Keratinocyte (primary cell): ENCODE results near the gene CUX1. TPM values are rescaled to one million over a fixed set of nuclear protein-coding genes. Genes with fewer than 3 reads are reported as not detected.

Source experiments
- DNase-seq: peaks from one replicate; pipeline ENCODE4 v3.0.0-alpha.2; 2011; ENCODE audit warnings: low read depth, missing footprints, low spot score
- FAIRE-seq: peaks from 2 replicates; lab custom pipeline; 2011; peaks lifted over from hg19 to GRCh38; lab: Jason Lieb, UNC
- H2AFZ ChIP-seq: 2 replicates; pipeline ENCODE4 v1.6.0; 2012; ENCODE audit warnings: low read length, control low read depth, inconsistent platforms; ENCODE audit not compliant: control insufficient read depth
- H3K27ac ChIP-seq: 2 replicates; pipeline ENCODE4 v1.5.1; 2011; ENCODE audit warnings: low read length; ENCODE audit not compliant: control insufficient read depth, insufficient read depth
- H3K27me3 ChIP-seq: 3 replicates; pipeline ENCODE4 v1.6.0; 2011; ENCODE audit warnings: low read length; ENCODE audit not compliant: control insufficient read depth, insufficient read depth; ENCODE audit errors: extremely low read depth
- H3K36me3 ChIP-seq, 2 experiments: 2 replicates in 1 of 2; 3 replicates in 1 of 2; pipeline ENCODE4 v1.5.1; 2011; ENCODE audit warnings: low read length in 2 of 2, mild to moderate bottlenecking in 1 of 2; ENCODE audit not compliant: control insufficient read depth in 2 of 2, insufficient read depth in 2 of 2; ENCODE audit errors: extremely low read depth in 1 of 2
- H3K4me1 ChIP-seq: 3 replicates; pipeline ENCODE4 v1.5.1; 2011; ENCODE audit warnings: low read length; ENCODE audit not compliant: control insufficient read depth, insufficient read depth; ENCODE audit errors: extremely low read depth
- H3K4me2 ChIP-seq: 3 replicates; pipeline ENCODE4 v1.6.0; 2011; ENCODE audit warnings: low read depth, low read length; ENCODE audit not compliant: control insufficient read depth, insufficient read depth; ENCODE audit errors: extremely low read depth
- H3K4me3 ChIP-seq, 3 experiments: fragments of 200-600 bp in 1 of 3; sonication (generic) in 1 of 3; 2 replicates in 2 of 3; 3 replicates in 1 of 3; pipeline ENCODE4 v1.5.1; 2011 to 2016; ENCODE audit warnings: low read length in 3 of 3, mild to moderate bottlenecking in 3 of 3, control low read depth in 2 of 3, inconsistent platforms in 1 of 3, low read depth in 1 of 3, mixed read lengths in 1 of 3, mixed run types in 1 of 3, moderate library complexity in 1 of 3; ENCODE audit not compliant: control insufficient read depth in 2 of 3, insufficient read depth in 2 of 3; ENCODE audit errors: extremely low read depth in 1 of 3
- H3K79me2 ChIP-seq: 2 replicates; pipeline ENCODE4 v1.6.0; 2012; ENCODE audit warnings: low read length; ENCODE audit not compliant: control insufficient read depth, insufficient read depth
- H3K9ac ChIP-seq: 3 replicates; pipeline ENCODE4 v1.6.0; 2011; ENCODE audit warnings: low read length; ENCODE audit not compliant: control insufficient read depth, insufficient read depth; ENCODE audit errors: extremely low read depth
- H3K9me1 ChIP-seq: 3 replicates; pipeline ENCODE4 v1.6.0; 2011; ENCODE audit warnings: low read length; ENCODE audit not compliant: control insufficient read depth, insufficient read depth; ENCODE audit errors: extremely low read depth
- H3K9me3 ChIP-seq: 2 replicates; pipeline ENCODE4 v1.5.1; 2012; ENCODE audit warnings: low read depth, low read length; ENCODE audit not compliant: control insufficient read depth
- H4K20me1 ChIP-seq: 3 replicates; pipeline ENCODE4 v1.6.0; 2011; ENCODE audit warnings: low read length; ENCODE audit not compliant: control insufficient read depth, insufficient read depth; ENCODE audit errors: extremely low read depth
- CTCF ChIP-seq, 3 experiments: IDR thresholded peaks in 1 of 3; conservative IDR thresholded peaks in 1 of 3; optimal IDR thresholded peaks in 1 of 3; 2 replicates in 2 of 3; 3 replicates in 1 of 3; pipeline versions ENCODE3 to v1.5.1; 2011; ENCODE audit warnings: low read length in 3 of 3, mild to moderate bottlenecking in 3 of 3, moderate library complexity in 2 of 3, control low read depth in 1 of 3, inconsistent platforms in 1 of 3; ENCODE audit not compliant: insufficient read depth in 2 of 3; ENCODE audit errors: extremely low read depth in 1 of 3
- EZH2 ChIP-seq: IDR thresholded peaks from one replicate; pipeline ENCODE4 v1.6.1; 2012; ENCODE audit warnings: inconsistent platforms, mild to moderate bottlenecking, low read length, moderate library complexity
- dilution Hi-C: fragments of 300-500 bp; cut with MboI; formaldehyde crosslinking; loops from one replicate; pipeline ENCODE4 v1.7.0; 2020; ENCODE audit warnings: low sequenced_read_pairs; ENCODE audit not compliant: extremely low pct_ligation_motif_present
- polyA plus RNA-seq, 5 experiments: library from polyadenylated mRNA; depleted of rRNA in 3 of 5; stranded (reverse) in 3 of 5; stranded (forward) in 1 of 5; unstranded in 1 of 5; fragments of >200 nt; gene quantifications; 1 replicate in 1 of 5; 2 replicates in 3 of 5; 3 replicates in 1 of 5; pipeline versions ENCODE4 v1.2.1 to v1.2.3, GENCODE V29; 2011 to 2012; ENCODE audit warnings: missing spikeins in 2 of 5, low read depth in 1 of 5, low replicate concordance in 1 of 5

Gene CUX1
- polyA plus RNA-seq, 1 donor (not counting 4 experiments of a cell fraction or from before 2014, with no cell fraction given), result 18.3 TPM

GRCh38 chr7:101922631-101923601, 105.5 kb downstream of the CUX1 start:
- Histone ChIP-seq H3K9ac (no peak overlapping the region), H3K4me1 (no peaks in the 10 kb centered on the region), H3K9me1 (no peaks in the 10 kb centered on the region), H3K9me3 (no peaks in the 10 kb centered on the region), H2AFZ (no peak overlapping the region), H3K27ac (no peak overlapping the region), H3K36me3 (peaks cover 0 to 2% of the 10 kb centered on the region in 2 experiments), H3K27me3 (no peaks in the 10 kb centered on the region), H3K4me3 (no peak overlapping the region), H3K79me2 (no peaks in the 10 kb centered on the region), H4K20me1 (no peaks in the 10 kb centered on the region), H3K4me2 (no peak overlapping the region)
- dilution Hi-C loops, result no loop called here
- DNase-seq, result no peak
- FAIRE-seq, result no peak
- TF ChIP-seq CTCF (optimal IDR thresholded peaks at IDR 0.05 in 1 of 3, IDR thresholded peaks at IDR 0.05 in 1 of 3, conservative IDR thresholded peaks at IDR 0.05 in 1 of 3; ENCODE audit: extremely low read depth in 1 of 3, insufficient read depth in 2 of 3, low read length in 3 of 3) (no peak), EZH2 (no peak)

GRCh38 chr7:101923602-101923985, 106.2 kb downstream of the CUX1 start:
- Histone ChIP-seq H3K36me3 (peaks cover 0 to 2% of the 10 kb centered on the region in 2 experiments), H3K4me3 (no peak overlapping the region), H3K4me2 (no peak overlapping the region), H4K20me1 (no peaks in the 10 kb centered on the region), H3K79me2 (no peaks in the 10 kb centered on the region), H2AFZ (no peak overlapping the region), H3K9ac (no peak overlapping the region), H3K27ac (no peak overlapping the region), H3K4me1 (no peaks in the 10 kb centered on the region), H3K9me1 (no peaks in the 10 kb centered on the region), H3K27me3 (no peaks in the 10 kb centered on the region), H3K9me3 (no peaks in the 10 kb centered on the region)
- no peak for TF ChIP-seq EZH2
- TF ChIP-seq CTCF (optimal IDR thresholded peaks at IDR 0.05 in 1 of 3, IDR thresholded peaks at IDR 0.05 in 1 of 3, conservative IDR thresholded peaks at IDR 0.05 in 1 of 3; ENCODE audit: extremely low read depth in 1 of 3, insufficient read depth in 2 of 3, low read length in 3 of 3), result no peak
- dilution Hi-C loops, result no loop called here
- no peak for FAIRE-seq
- no peak for DNase-seq
